Measurements from ENCODE around the gene IL1RAPL1.

The IL1RAPL1 gene

GRCh38 chrX:29762006-29762405, 1174.8 kb downstream of the IL1RAPL1 start:
- H3K27ac ChIP-seq, result no peak overlapping the region
- TF ChIP-seq ZFX (IDR thresholded peaks at IDR 0.05) (no peak), CTCF (conservative IDR thresholded peaks at IDR 0.05) (no peak)

DNA sequence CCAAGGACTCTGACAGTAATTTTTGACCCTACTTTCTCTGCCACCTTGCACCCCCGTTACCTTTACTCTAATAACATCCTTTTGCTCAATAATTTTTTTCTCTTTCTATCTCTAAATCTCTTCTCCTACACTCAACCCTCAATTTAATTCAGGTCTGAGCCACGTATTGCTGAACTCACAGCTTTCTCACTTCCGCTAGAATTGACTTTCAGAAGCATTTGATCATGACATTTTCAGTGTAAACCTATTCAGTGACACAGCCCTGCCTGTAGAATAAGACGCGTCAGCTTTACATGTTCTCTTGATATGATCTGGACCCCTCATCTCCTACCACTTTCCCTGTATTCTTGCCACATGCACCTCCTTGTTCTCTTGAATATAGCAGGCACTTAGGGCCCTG, 1188.6 kb downstream of the IL1RAPL1 start:
- no peak for TF ChIP-seq ZFX (IDR thresholded peaks at IDR 0.05)
- no peak for TF ChIP-seq CTCF (conservative IDR thresholded peaks at IDR 0.05)

GRCh38 chrX:29787656-29788055, 1200.4 kb downstream of the IL1RAPL1 start:
- no peak for TF ChIP-seq CTCF (conservative IDR thresholded peaks at IDR 0.05)
- no peak for TF ChIP-seq ZFX (IDR thresholded peaks at IDR 0.05)

More for the DNA sequence above, 1188.6 kb downstream of the IL1RAPL1 start:
- H3K27ac ChIP-seq, result no peak overlapping the region

GRCh38 chrX:29788991-29789699, 1201.9 kb downstream of the IL1RAPL1 start:
- H3K27ac ChIP-seq, result no peak overlapping the region
- no peak for TF ChIP-seq ZFX (IDR thresholded peaks at IDR 0.05)
- no peak for TF ChIP-seq CTCF (conservative IDR thresholded peaks at IDR 0.05)

More at GRCh38 chrX:29787656-29788055, 1200.4 kb downstream of the IL1RAPL1 start:
- no peak overlapping the region for H3K27ac ChIP-seq

GRCh38 chrX:29792335-29792734, 1205.1 kb downstream of the IL1RAPL1 start:
- no peak for TF ChIP-seq CTCF (conservative IDR thresholded peaks at IDR 0.05)
- TF ChIP-seq ZFX (IDR thresholded peaks at IDR 0.05), result no peak
- no peak overlapping the region for H3K27ac ChIP-seq

DNA sequence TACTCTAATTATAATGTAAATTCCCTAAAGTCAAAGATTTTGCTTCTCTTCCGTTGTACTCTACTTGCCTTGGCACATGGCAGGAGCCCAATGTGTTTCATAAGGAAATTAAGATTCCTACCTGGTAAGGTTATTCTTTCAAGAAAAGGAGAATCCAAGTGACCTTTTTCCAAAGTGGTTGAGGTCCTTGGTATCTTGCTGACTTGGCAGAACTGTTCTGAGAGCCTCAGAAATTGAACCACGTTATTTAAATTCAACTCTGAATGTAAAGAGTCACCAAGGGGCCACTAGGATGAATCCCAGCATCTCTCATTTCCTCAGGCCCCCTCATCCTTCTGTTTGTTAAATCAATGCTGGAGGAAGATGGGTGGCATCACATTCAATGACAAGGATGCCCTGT, 1209.9 kb downstream of the IL1RAPL1 start:
- TF ChIP-seq ZFX (IDR thresholded peaks at IDR 0.05) (no peak), CTCF (conservative IDR thresholded peaks at IDR 0.05) (no peak)

GRCh38 chrX:29798469-29798868, 1211.2 kb downstream of the IL1RAPL1 start:
- H3K27ac ChIP-seq, result no peak overlapping the region
- TF ChIP-seq CTCF (conservative IDR thresholded peaks at IDR 0.05), result no peak
- TF ChIP-seq ZFX (IDR thresholded peaks at IDR 0.05), result no peak

More for the DNA sequence above, 1209.9 kb downstream of the IL1RAPL1 start:
- H3K27ac ChIP-seq, result no peak overlapping the region

All from C4-2B (cell line).